Stimulated activated CD4-positive, alpha-beta T cell treated with anti-CD3 and anti-CD28 coated beads, Interleukin-15, amount 100 ng/mL, for 1 hour (primary cell): ENCODE results near the gene TLK1.
"Not testable (repeated sequence)": the region's sequence is repeated elsewhere in the genome, so short reads cannot be mapped to it uniquely, and the experiment has no call there.

Source experiments
- DNase-seq, 2 donors: peaks; one replicate each; pipeline ENCODE4 v3.0.0-alpha.2; 2020; ENCODE audit warnings: low read depth in 1 of 2, low spot score in 1 of 2

The TLK1 gene

GRCh38 chr2:171146071-171146470 lies 14.6 kb downstream of the TLK1 start:
- no peak for DNase-seq

GRCh38 chr2:171143670-171144062 lies 17.0 kb downstream of the TLK1 start:
- no peak for DNase-seq

DNA sequence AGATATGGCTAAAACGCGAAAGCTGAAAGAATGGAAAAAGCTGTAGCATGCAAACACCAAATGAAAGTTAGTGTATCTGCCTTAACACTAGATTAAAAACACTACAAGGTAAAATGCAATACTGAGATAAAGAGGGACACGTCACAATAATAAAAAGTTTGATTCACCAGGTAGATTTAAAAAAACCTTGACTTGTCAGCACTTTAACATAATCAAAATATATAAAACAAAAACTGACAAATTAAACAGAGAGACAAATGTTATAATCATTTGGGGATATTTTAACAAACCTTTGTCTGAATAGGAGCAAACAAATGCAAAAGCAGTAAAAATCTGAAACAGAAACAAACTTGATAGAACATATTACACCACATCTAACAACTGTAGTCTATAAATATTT lies 18.3 kb downstream of the TLK1 start:
- DNase-seq = no peak

DNA sequence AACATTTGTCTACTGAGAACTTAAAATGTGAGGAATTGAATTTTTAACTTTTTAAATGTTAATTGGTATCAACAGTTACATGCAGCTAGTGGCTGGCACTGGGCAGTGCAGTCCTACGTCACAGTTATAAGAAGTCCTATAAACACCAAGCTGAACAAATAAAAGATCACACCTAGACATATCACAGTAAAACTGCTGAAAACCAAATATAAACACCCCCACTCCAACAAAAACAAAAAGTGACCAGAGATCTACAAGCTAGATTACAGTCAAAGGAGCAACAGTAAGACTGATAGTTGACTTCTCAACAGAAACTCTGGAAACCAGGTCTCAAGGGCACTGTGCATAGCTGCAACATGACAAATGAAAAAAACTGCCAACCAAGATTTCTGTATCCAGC lies 19.4 kb downstream of the TLK1 start:
- DNase-seq = no peak

- no peak for DNase-seq
Measured at GRCh38 chr2:171139860-171140259, 20.8 kb downstream of the TLK1 start.

DNA sequence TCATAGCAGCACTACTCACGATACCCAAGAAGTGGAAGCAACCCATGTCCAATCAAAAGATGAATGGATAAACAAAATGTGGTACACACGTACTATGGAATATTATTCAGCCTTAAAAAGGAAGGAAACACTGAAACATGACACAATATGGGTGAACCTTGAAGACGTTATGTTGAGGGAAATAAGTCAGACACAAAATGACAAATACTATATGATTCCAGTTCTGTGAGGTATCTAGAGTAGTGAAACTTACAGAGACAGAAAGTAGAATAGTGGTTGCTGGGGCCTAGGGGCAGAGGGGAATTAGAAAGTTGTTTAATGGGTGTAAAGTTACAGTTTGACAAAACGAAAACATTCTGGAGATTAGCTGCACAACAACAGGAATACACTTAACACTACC lies 24.7 kb downstream of the TLK1 start:
- DNase-seq = no peak

GRCh38 chr2:171134624-171135230 lies 26.0 kb downstream of the TLK1 start:
- DNase-seq = no peak

DNA sequence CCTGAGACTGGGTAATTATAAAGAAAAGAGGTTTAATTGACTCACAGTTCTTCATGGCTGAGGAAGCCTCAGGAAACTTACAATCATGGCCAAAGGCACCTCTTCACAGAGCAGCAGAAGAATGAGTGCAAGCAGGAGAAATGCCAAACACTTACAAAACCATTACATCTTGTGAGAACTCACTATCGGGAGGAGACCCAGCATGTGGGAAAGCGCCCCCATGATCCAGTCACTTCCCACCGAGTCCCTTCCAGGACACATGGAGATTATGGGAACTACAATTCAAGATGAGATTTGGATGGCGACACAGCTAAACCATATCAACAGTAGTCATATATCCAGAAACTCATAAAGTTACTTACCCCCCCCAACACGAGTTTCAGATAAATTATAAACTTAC lies 28.6 kb downstream of the TLK1 start:
- no peak for DNase-seq

DNA sequence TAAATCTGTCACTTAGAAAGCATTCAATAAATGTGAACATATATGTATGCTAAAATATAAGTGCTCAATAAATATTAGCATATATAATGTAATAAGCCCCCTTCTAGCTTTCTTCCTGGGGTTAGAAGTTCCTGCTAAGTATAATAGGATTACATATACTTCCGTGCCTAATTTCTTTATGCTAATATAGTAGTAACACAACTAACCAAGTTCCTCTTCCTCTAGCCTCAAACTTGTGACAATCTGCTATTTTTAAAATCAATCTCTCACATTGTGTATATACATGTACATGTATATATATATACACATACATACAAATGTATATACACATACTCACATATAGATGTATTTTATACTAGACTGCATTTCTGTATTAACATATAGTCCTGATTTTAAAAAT lies 32.2 kb downstream of the TLK1 start:
- DNase-seq = no peak

- no peak for DNase-seq
Measured at GRCh38 chr2:171124541-171124940, 36.2 kb downstream of the TLK1 start.

GRCh38 chr2:171109571-171109970 lies 51.1 kb downstream of the TLK1 start:
- DNase-seq = no peak

DNA sequence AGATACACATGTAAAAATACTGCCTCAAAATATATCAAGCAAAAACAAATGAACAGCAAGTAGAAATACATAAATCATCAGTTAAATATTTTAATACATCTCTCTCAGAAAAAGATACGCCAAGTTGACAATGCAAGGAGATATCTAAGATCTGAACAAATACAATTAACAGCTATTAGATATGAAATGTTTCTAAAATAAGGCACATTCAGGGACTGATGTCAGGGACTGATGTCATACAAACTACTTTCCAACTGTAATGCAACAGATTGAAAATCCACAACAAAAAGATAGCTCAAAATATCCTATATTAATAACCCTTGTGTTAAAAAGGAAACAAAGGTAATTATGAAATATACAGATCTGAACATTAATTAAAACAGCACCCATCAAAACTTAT lies 51.7 kb downstream of the TLK1 start:
- DNase-seq = no peak

GRCh38 chr2:171107803-171108202 lies 52.9 kb downstream of the TLK1 start:
- no peak for DNase-seq

- no peak for DNase-seq
Measured at GRCh38 chr2:171104379-171104778, 56.3 kb downstream of the TLK1 start.

- DNase-seq = no peak
Measured at GRCh38 chr2:171102802-171103201, 57.9 kb downstream of the TLK1 start.

DNA sequence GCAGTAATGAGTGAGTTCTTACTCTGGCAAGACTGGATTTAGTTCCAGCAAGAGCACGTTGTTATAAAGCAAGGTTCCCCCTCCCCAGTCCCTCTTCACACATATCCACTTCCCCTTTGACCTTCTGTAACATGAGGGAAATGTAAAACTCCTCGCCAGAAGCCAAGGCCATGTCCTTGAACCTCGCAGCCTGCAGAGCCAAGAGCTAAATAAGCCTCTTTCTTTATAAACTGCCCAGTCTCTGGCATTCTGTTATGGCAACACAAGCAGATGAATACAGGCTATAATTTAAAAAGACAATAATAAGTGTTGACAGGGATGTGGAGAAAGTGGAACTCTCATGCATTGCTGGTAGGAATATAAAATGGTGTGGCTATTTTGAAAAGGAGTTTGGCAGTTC lies 60.3 kb downstream of the TLK1 start:
- DNase-seq = no peak

DNA sequence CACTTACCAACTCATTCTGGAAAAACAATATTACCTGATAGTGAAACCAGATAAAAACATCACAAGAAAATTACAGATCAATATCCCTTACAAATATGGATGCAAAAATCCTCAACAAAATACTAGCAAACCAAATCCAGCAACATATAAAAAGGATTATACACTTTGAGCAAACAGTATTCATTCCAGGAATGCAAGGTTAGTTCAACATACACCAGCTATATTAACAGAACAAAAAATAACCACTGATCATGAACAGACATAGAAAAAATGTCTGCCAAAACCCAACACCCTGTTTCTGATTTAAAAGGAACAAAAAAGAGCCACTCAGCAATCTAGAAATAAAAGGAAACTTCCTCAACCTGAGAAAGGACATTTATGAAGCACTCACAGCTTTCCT lies 62.1 kb downstream of the TLK1 start:
- DNase-seq = no peak

- DNase-seq = no peak
Measured at GRCh38 chr2:171095014-171095582, 65.6 kb downstream of the TLK1 start.

- not testable (repeated sequence) for DNase-seq
Measured at GRCh38 chr2:171091517-171091916, 69.2 kb downstream of the TLK1 start.

- DNase-seq = no peak
Measured at GRCh38 chr2:171089489-171089888, 71.2 kb downstream of the TLK1 start.

DNA sequence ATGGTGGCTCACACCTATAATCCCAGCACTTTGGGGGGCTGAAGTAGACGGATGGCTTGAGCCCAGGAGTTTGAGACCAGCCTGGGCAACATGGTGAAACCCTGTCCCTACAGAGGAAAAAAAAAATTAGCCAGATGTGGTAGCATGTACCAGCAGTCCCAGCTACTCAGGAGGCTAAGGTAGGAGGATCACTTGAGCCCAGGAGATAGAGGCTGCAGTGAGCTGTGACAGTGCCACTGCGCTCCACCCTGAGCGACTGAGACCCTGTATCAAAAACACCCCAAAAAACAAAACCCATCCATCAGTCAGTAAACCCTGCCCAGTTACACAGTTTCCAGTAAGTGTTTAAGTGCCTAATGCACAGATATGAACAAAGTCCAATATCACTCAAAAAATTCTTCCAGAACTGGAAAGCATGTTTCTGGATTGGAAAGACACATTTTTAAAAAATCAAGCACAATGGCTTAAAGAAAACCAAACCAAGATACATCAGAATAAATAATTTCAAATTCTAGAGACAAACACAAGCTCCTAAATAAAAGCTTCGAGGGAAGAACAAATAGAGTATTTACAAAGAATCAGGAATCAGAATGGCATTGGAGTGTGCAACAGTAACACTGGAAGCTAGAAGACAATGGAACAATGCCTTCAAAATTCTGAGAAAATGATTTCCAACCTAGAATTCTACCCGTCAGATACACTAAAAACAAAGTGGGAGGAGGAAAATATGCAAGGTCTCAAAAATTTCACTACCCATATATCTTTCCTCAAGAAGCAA lies 72.4 kb downstream of the TLK1 start:
- no peak for DNase-seq

- DNase-seq = no peak
Measured at GRCh38 chr2:171087547-171087946, 73.1 kb downstream of the TLK1 start.
